ENCODE data around the gene CD47.
A peak's percentile ranks its signal among the peaks of the same experiment; 100 is the strongest.

The CD47 gene

GRCh38 chr3:108090701-108091497 is at the start of gene CD47:
Gene CD47, minus strand, starts transcription at chr3:108091031. Its CDS starts 123 bp downstream, at chr3:108090908.
- peak; percentile 86 to 95 (median 91) for DNase-seq (ENCODE audit: low read depth in 2 of 3, low spot score in 2 of 3)

- DNase-seq (ENCODE audit: low read depth in 2 of 3, low spot score in 2 of 3), result no peak
These were observed 46.6 kb upstream of the CD47 start for GRCh38 chr3:108137460-108137814.

GRCh38 chr3:108136561-108137459 is 46.0 kb upstream of the CD47 start:
- no peak for DNase-seq (ENCODE audit: low read depth in 2 of 3, low spot score in 2 of 3)

GRCh38 chr3:108134555-108134880 is 43.7 kb upstream of the CD47 start:
- DNase-seq (ENCODE audit: low read depth in 2 of 3, low spot score in 2 of 3), result no peak

GRCh38 chr3:108133858-108134554 is 43.2 kb upstream of the CD47 start:
- DNase-seq (ENCODE audit: low read depth in 2 of 3, low spot score in 2 of 3), result no peak

GRCh38 chr3:108133048-108133369 is 42.2 kb upstream of the CD47 start:
- no peak for DNase-seq (ENCODE audit: low read depth in 2 of 3, low spot score in 2 of 3)

GRCh38 chr3:108131475-108132134 is 40.8 kb upstream of the CD47 start:
- no peak for DNase-seq (ENCODE audit: low read depth in 2 of 3, low spot score in 2 of 3)

- DNase-seq (ENCODE audit: low read depth in 2 of 3, low spot score in 2 of 3), result no peak
These were observed 40.1 kb upstream of the CD47 start for GRCh38 chr3:108130701-108131474.

- DNase-seq (ENCODE audit: low read depth in 2 of 3, low spot score in 2 of 3), result no peak
These were observed 39.4 kb upstream of the CD47 start for GRCh38 chr3:108130236-108130635.

GRCh38 chr3:108127301-108127988 is 36.6 kb upstream of the CD47 start:
- peak in 1 of 3 experiments; percentile 18 for DNase-seq (ENCODE audit: low read depth in 2 of 3, low spot score in 2 of 3)

GRCh38 chr3:108126348-108126747 is 35.5 kb upstream of the CD47 start:
- no peak for DNase-seq (ENCODE audit: low read depth in 2 of 3, low spot score in 2 of 3)

GRCh38 chr3:108125550-108126071 is 34.8 kb upstream of the CD47 start:
- DNase-seq (ENCODE audit: low read depth in 2 of 3, low spot score in 2 of 3), result peak in 2 of 3 experiments; percentile 23 to 30

- no peak for DNase-seq (ENCODE audit: low read depth in 2 of 3, low spot score in 2 of 3)
These were observed 34.3 kb upstream of the CD47 start for GRCh38 chr3:108125153-108125543.

- peak; percentile 37 to 44 (median 42) for DNase-seq (ENCODE audit: low read depth in 2 of 3, low spot score in 2 of 3)
These were observed 33.7 kb upstream of the CD47 start for GRCh38 chr3:108124337-108125152.

GRCh38 chr3:108123326-108123725 is 32.5 kb upstream of the CD47 start:
- no peak for DNase-seq (ENCODE audit: low read depth in 2 of 3, low spot score in 2 of 3)

- no peak for DNase-seq (ENCODE audit: low read depth in 2 of 3, low spot score in 2 of 3)
These were observed 31.4 kb upstream of the CD47 start for GRCh38 chr3:108122276-108122675.

GRCh38 chr3:108119398-108120104 is 28.7 kb upstream of the CD47 start:
- no peak for DNase-seq (ENCODE audit: low read depth in 2 of 3, low spot score in 2 of 3)
